ENCODE data around the gene TTF1. TPM values are rescaled to one million over a fixed set of nuclear protein-coding genes. Genes with fewer than 3 reads are reported as not detected.

Gene TTF1
- total and polyA plus RNA-seq, 4 donors, result 11.9 to 33.4 (median 18.7) TPM

DNA sequence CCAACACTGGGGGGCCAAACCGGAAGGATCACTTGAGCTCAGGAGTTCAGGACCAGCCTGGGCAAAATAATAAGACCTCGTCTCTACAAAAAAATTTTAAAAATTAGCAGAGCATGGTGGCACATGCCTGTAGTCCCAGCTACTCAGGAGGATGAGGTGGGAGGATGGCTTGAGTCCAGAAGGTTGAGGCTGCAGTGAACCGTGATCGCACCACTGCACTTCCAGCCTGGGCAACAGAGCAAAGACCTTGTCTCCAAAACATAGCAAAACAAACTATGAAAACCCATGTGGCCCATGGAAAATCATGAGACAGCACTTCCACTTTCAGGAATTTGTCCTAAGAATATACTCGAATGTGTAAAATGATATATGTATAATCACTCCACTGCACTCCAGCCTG lies 58.0 kb downstream of the TTF1 start:
- ATAC-seq (ENCODE audit: low FRiP score), result no peak
- intact Hi-C loops (cut with DNase I), result no loop called here
- WGBS, 2 donors, result 65% methylated on average over 5 of the region's 5 CpGs
- H3K4me1 ChIP-seq (ENCODE audit: control insufficient read depth in 1 of 2, insufficient read depth in 2 of 2, low read length in 2 of 2), result peaks cover 0 to 2% of the 10 kb centered on the region in 2 donors
- no peaks in the 10 kb centered on the region for H3K9me3 ChIP-seq (ENCODE audit: control insufficient read depth, low read length)
- no peak overlapping the region for H3K27ac ChIP-seq (ENCODE audit: low read depth in 1 of 2, low read length in 2 of 2)
- no peaks in the 10 kb centered on the region for H3K27me3 ChIP-seq (ENCODE audit: control insufficient read depth in 1 of 2, insufficient read depth in 2 of 2, low read length in 1 of 2)
- no peak overlapping the region for H3K4me3 ChIP-seq (ENCODE audit: low read length in 2 of 2)
- peaks cover 11 to 13% of the 10 kb centered on the region in 2 donors for H3K36me3 ChIP-seq (ENCODE audit: control insufficient read depth in 1 of 2, insufficient read depth in 2 of 2, low read length in 1 of 2)
- no peak for DNase-seq

DNA sequence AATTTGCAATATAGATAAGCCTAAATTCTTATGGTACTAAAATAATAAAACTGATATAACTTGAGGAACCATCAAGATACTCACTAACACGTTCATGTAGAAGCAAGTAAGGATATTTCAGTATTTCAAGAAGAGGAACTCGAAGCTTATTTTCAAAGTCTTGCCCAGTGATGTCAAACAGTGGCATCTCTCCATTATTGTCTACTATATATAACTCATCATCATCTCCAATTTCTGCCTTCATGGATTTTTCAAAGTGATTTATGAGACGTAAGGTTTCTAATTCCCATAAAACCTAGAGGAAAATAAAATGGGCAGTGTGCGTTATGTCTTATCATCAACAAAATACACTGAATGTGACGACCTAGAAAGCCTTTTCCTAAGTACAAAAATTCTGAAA lies 60.5 kb downstream of the TTF1 start:
- H3K36me3 ChIP-seq (ENCODE audit: control insufficient read depth in 1 of 2, insufficient read depth in 2 of 2, low read length in 1 of 2), result peaks cover 13 to 24% of the 10 kb centered on the region in 2 donors

DNA sequence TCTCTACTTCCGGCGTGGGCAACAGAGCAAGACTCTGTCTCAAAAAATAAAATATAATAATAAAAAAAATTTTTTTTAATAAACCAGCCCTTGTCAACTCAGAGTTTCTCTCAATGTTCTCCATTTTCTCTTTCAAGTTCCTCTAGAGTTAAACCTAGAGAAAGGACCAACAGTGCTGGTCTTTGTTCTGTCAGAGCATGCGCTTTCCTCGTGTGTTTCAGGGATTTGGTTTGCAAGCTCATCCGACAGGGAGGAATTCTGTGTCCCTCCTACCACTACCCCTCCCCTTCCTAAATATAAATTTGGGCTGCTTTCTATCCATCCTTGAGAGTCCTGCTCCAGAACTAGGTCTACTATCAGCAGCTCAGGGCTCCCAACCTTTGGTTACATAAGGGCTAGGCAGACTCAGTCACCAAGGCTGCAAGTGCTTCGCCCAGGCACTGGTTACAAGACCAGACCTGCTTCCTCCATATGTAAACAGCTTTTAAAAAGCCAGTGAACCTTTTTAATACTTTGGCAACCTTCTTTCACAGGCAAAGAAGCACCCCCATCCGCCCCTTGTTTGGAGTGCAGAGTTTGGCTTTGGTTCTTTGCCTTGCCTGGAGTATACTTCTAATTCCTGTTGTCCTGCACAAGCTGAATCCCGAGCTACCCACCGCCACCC lies 65.3 kb downstream of the TTF1 start:
- intact Hi-C loops (cut with DNase I), result no loop called here
- Histone ChIP-seq H3K9me3 (ENCODE audit: control insufficient read depth, low read length) (no peaks in the 10 kb centered on the region), H3K36me3 (ENCODE audit: control insufficient read depth in 1 of 2, insufficient read depth in 2 of 2, low read length in 1 of 2) (peaks cover 14 to 31% of the 10 kb centered on the region in 2 donors), H3K4me1 (ENCODE audit: control insufficient read depth in 1 of 2, insufficient read depth in 2 of 2, low read length in 2 of 2) (no peaks in the 10 kb centered on the region), H3K4me3 (ENCODE audit: low read length in 2 of 2) (no peak overlapping the region), H3K27me3 (ENCODE audit: control insufficient read depth in 1 of 2, insufficient read depth in 2 of 2, low read length in 1 of 2) (no peaks in the 10 kb centered on the region), H3K27ac (ENCODE audit: low read depth in 1 of 2, low read length in 2 of 2) (no peak overlapping the region)
- DNase-seq (no peak), ATAC-seq (ENCODE audit: low FRiP score) (no peak)
- WGBS, 2 donors, result 89 to 94% methylated on average over 9 of the region's 9 CpGs

More for the DNA sequence above, 60.5 kb downstream of the TTF1 start:
- Histone ChIP-seq H3K27ac (ENCODE audit: low read depth in 1 of 2, low read length in 2 of 2) (no peak overlapping the region), H3K27me3 (ENCODE audit: control insufficient read depth in 1 of 2, insufficient read depth in 2 of 2, low read length in 1 of 2) (no peaks in the 10 kb centered on the region), H3K4me1 (ENCODE audit: control insufficient read depth in 1 of 2, insufficient read depth in 2 of 2, low read length in 2 of 2) (no peaks in the 10 kb centered on the region), H3K4me3 (ENCODE audit: low read length in 2 of 2) (no peak overlapping the region), H3K9me3 (ENCODE audit: control insufficient read depth, low read length) (no peaks in the 10 kb centered on the region)
- intact Hi-C loops (cut with DNase I), result no loop called here
- WGBS, 2 donors, result 80 to 83% methylated on average over 5 of the region's 5 CpGs
- DNase-seq (no peak), ATAC-seq (ENCODE audit: low FRiP score) (no peak)

DNA sequence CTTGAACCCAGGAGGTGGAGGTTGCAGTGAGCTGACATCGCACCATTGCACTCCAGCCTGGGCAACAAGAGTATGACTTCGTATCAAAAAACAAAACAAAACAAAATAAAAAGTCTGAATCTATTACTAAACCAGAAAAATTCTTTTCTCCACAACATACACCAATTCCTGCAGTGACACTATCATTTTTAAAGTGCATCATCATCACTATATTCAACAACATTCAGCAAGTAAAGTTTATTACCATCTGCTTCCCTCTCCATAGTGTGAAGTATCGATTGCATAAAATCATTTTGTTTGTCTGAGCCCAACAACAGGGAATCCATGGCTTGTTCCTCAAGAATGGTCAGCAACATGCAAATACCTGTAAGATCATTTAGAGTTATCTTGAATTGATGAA lies 72.3 kb downstream of the TTF1 start:
- intact Hi-C loops (cut with DNase I), result no loop called here

DNA sequence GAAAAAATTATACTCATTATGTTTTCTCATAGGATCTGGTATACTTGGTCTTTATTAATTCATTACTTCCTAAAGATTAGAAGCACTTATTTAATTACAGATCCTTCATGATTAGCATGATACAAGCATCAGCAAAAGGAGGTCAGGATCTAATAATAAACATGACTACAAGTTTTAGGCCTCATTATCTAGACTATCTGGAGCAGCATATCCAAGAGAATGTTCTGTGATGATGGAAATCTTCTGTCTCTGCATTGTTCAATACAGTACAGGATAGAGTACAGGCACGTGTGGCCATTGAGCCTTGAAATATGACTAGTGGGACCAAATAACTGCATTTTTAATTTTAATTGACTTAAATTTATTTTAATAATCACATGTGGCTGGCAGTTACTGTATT lies 73.1 kb downstream of the TTF1 start:
- 81 to 87% methylated on average over 1 of the region's 1 CpG for WGBS, 2 donors
- Histone ChIP-seq H3K27ac (ENCODE audit: low read depth in 1 of 2, low read length in 2 of 2) (no peak overlapping the region), H3K4me3 (ENCODE audit: low read length in 2 of 2) (no peak overlapping the region), H3K4me1 (ENCODE audit: control insufficient read depth in 1 of 2, insufficient read depth in 2 of 2, low read length in 2 of 2) (no peaks in the 10 kb centered on the region), H3K27me3 (ENCODE audit: control insufficient read depth in 1 of 2, insufficient read depth in 2 of 2, low read length in 1 of 2) (no peaks in the 10 kb centered on the region), H3K9me3 (ENCODE audit: control insufficient read depth, low read length) (no peaks in the 10 kb centered on the region), H3K36me3 (ENCODE audit: control insufficient read depth in 1 of 2, insufficient read depth in 2 of 2, low read length in 1 of 2) (peaks cover 14 to 22% of the 10 kb centered on the region in 2 donors)
- ATAC-seq (ENCODE audit: low FRiP score), result no peak
- DNase-seq, result no peak
- intact Hi-C loops (cut with DNase I), result no loop called here

More for the DNA sequence above, 72.3 kb downstream of the TTF1 start:
- H3K4me1 ChIP-seq (ENCODE audit: control insufficient read depth in 1 of 2, insufficient read depth in 2 of 2, low read length in 2 of 2), result no peaks in the 10 kb centered on the region
- WGBS, 2 donors, result 96 to 100% methylated on average over 3 of the region's 3 CpGs
- H3K27me3 ChIP-seq (ENCODE audit: control insufficient read depth in 1 of 2, insufficient read depth in 2 of 2, low read length in 1 of 2), result no peaks in the 10 kb centered on the region
- H3K36me3 ChIP-seq (ENCODE audit: control insufficient read depth in 1 of 2, insufficient read depth in 2 of 2, low read length in 1 of 2), result peaks cover 14 to 22% of the 10 kb centered on the region in 2 donors
- H3K9me3 ChIP-seq (ENCODE audit: control insufficient read depth, low read length), result no peaks in the 10 kb centered on the region
- ATAC-seq (ENCODE audit: low FRiP score) (no peak), DNase-seq (no peak)
- H3K4me3 ChIP-seq (ENCODE audit: low read length in 2 of 2), result no peak overlapping the region
- H3K27ac ChIP-seq (ENCODE audit: low read depth in 1 of 2, low read length in 2 of 2), result no peak overlapping the region

DNA sequence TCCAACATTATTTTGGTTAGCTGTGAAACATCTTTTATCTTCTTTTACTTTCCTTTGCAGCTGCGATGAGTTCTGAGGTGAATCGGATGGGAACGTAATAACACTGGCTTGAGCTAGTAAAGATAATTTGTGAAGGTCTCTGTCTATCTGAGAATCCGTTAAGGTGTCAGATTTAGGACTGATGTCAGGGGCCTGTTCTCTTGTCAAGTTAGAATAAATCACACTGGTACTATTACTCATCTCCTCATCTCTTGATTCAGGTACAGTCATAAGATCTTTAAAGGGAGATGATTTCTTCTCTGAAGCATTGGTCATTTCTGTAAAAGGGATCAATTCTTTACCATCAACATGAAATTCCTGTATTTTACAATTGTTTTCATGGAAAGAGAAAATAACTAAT lies 78.1 kb downstream of the TTF1 start:
- no peak for ATAC-seq (ENCODE audit: low FRiP score)
- Histone ChIP-seq H3K4me1 (ENCODE audit: control insufficient read depth in 1 of 2, insufficient read depth in 2 of 2, low read length in 2 of 2) (no peaks in the 10 kb centered on the region), H3K9me3 (ENCODE audit: control insufficient read depth, low read length) (no peaks in the 10 kb centered on the region), H3K27me3 (ENCODE audit: control insufficient read depth in 1 of 2, insufficient read depth in 2 of 2, low read length in 1 of 2) (no peaks in the 10 kb centered on the region), H3K4me3 (ENCODE audit: low read length in 2 of 2) (no peak overlapping the region), H3K27ac (ENCODE audit: low read depth in 1 of 2, low read length in 2 of 2) (no peak overlapping the region), H3K36me3 (ENCODE audit: control insufficient read depth in 1 of 2, insufficient read depth in 2 of 2, low read length in 1 of 2) (peaks cover 11 to 19% of the 10 kb centered on the region in 2 donors)
- no peak for DNase-seq
- WGBS, 2 donors, result 98% methylated on average over 4 of the region's 4 CpGs
- intact Hi-C loops (cut with DNase I), result no loop called here

DNA sequence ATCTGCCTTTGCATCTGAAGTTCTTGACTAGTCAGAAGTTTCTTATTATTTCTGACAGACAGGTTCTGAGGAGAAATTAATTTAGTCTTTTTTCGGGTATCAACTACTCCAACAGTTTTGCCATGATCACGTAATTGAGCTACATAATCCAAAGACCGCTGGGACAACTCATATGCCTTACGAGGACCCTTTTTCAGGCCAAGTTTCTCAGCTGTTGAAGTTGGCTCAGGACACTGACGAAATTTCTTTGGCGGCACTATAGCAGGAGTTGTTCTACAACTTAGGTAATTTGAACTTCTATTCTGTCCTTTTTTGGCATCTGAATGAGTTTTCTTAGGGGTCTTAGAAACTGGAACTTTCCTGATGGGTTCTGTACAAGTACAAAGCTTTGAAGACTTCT lies 79.1 kb downstream of the TTF1 start:
- ATAC-seq (ENCODE audit: low FRiP score) (no peak), DNase-seq (no peak)
- H3K27me3 ChIP-seq (ENCODE audit: control insufficient read depth in 1 of 2, insufficient read depth in 2 of 2, low read length in 1 of 2), result no peaks in the 10 kb centered on the region
- no peaks in the 10 kb centered on the region for H3K9me3 ChIP-seq (ENCODE audit: control insufficient read depth, low read length)
- no peak overlapping the region for H3K4me3 ChIP-seq (ENCODE audit: low read length in 2 of 2)
- H3K36me3 ChIP-seq (ENCODE audit: control insufficient read depth in 1 of 2, insufficient read depth in 2 of 2, low read length in 1 of 2), result peaks cover 9 to 21% of the 10 kb centered on the region in 2 donors
- 97 to 98% methylated on average over 6 of the region's 6 CpGs for WGBS, 2 donors
- intact Hi-C loops (cut with DNase I), result no loop called here
- no peaks in the 10 kb centered on the region for H3K4me1 ChIP-seq (ENCODE audit: control insufficient read depth in 1 of 2, insufficient read depth in 2 of 2, low read length in 2 of 2)
- H3K27ac ChIP-seq (ENCODE audit: low read depth in 1 of 2, low read length in 2 of 2), result no peak overlapping the region

Other genes with a start within 250 kb of the TTF1 start
- 1 to 10 TPM; 1.8 to 5.3 TPM for gene NTNG2, start 244.8 kb downstream of the TTF1 start, total RNA-seq
- gene NTNG2, start 244.8 kb downstream of the TTF1 start, polyA plus RNA-seq, result under 1 TPM; 0.25 to 0.33 TPM
- 10 to 100 TPM; 53.0 to 67.9 TPM for gene SETX, start 51.9 kb downstream of the TTF1 start, total RNA-seq
- 10 to 100 TPM in 1 of 2 donors, 1 to 10 TPM in 1; 9.5 to 18.5 TPM for gene SETX, start 51.9 kb downstream of the TTF1 start, polyA plus RNA-seq
- gene CFAP77, start 3.4 kb upstream of the TTF1 start, total RNA-seq, result not detected
- gene CFAP77, start 3.4 kb upstream of the TTF1 start, polyA plus RNA-seq, result under 1 TPM in 1 of 2 donors, not detected in 1; 0.38 TPM
- gene BARHL1, start 175.8 kb upstream of the TTF1 start, total RNA-seq, result not detected
- not detected for gene BARHL1, start 175.8 kb upstream of the TTF1 start, polyA plus RNA-seq

All from aorta (tissue), 5 donors.